ENCODE measurements around the gene NME3. TPM values are rescaled to one million over a fixed set of nuclear protein-coding genes. Genes with fewer than 3 reads are reported as not detected.

Gene NME3
- total and polyA plus RNA-seq, 12 donors: 0.95 to 1,073 (median 181) TPM

GRCh38 chr16:1817716-1818115 lies 46.4 kb upstream of the NME3 start:
- Histone ChIP-seq H3K36me3 (replicated peaks in 1 of 2) (peaks cover 0 to 85% of the 10 kb centered on the region in 2 donors), H3K27me3 (no peaks in the 10 kb centered on the region), H3K4me3 (no peak overlapping the region), H3K9me3 (replicated peaks in 1 of 3) (no peaks in the 10 kb centered on the region), H3K27ac (peak overlapping the region in 1 of 5 donors; percentile 47), H3K4me1 (replicated peaks in 1 of 2) (no peaks in the 10 kb centered on the region)
- intact Hi-C loops (cut with DNase I): no loop called here
- TF ChIP-seq POLR2A (IDR thresholded peaks at IDR 0.05): no peak
- TF ChIP-seq, protein P1, sequence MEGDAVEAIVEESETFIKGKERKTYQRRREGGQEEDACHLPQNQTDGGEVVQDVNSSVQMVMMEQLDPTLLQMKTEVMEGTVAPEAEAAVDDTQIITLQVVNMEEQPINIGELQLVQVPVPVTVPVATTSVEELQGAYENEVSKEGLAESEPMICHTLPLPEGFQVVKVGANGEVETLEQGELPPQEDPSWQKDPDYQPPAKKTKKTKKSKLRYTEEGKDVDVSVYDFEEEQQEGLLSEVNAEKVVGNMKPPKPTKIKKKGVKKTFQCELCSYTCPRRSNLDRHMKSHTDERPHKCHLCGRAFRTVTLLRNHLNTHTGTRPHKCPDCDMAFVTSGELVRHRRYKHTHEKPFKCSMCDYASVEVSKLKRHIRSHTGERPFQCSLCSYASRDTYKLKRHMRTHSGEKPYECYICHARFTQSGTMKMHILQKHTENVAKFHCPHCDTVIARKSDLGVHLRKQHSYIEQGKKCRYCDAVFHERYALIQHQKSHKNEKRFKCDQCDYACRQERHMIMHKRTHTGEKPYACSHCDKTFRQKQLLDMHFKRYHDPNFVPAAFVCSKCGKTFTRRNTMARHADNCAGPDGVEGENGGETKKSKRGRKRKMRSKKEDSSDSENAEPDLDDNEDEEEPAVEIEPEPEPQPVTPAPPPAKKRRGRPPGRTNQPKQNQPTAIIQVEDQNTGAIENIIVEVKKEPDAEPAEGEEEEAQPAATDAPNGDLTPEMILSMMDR (IDR thresholded peaks at IDR 0.05): no peak
- peak in 4 of 7 donors; percentile 16 to 31 (median 22) for DNase-seq
- WGBS, 4 donors: 72 to 87% (median 78%) methylated on average over 17 of the region's 17 CpGs

DNA sequence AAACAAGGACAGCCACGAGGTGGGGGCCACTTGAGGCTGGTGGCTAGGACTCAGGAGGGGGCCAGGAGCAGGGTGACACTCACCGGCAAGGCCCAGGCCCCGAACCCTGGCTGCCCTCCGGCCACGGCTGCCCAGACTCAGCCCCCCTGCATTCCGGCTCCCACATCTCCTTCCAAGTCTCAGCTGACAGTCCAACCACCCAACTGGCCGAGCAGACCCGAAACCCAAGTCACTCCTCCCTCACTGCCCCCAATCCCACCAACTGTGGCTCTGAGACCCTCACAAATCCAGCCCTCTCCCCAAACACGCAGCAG lies 45.9 kb upstream of the NME3 start:
- Histone ChIP-seq H3K4me1 (replicated peaks in 1 of 2) (no peaks in the 10 kb centered on the region), H3K27ac (no peak overlapping the region), H3K9me3 (replicated peaks in 1 of 3) (no peaks in the 10 kb centered on the region), H3K36me3 (replicated peaks in 1 of 2) (peaks cover 0 to 81% of the 10 kb centered on the region in 2 donors), H3K27me3 (no peaks in the 10 kb centered on the region), H3K4me3 (no peak overlapping the region)
- 91 to 97% (median 95%) methylated on average over 7 to 9 of the region's 9 CpGs for WGBS, 4 donors
- DNase-seq: no peak
- TF ChIP-seq, protein P1 (IDR thresholded peaks at IDR 0.05): no peak
- TF ChIP-seq POLR2A (IDR thresholded peaks at IDR 0.05): no peak
- intact Hi-C loops (cut with DNase I): no loop called here

- no peak for DNase-seq
- WGBS, 4 donors: 91 to 95% (median 94%) methylated on average over 16 to 40 of the region's 40 CpGs
Measured at GRCh38 chr16:1816396-1817275, 45.3 kb upstream of the NME3 start.

DNA sequence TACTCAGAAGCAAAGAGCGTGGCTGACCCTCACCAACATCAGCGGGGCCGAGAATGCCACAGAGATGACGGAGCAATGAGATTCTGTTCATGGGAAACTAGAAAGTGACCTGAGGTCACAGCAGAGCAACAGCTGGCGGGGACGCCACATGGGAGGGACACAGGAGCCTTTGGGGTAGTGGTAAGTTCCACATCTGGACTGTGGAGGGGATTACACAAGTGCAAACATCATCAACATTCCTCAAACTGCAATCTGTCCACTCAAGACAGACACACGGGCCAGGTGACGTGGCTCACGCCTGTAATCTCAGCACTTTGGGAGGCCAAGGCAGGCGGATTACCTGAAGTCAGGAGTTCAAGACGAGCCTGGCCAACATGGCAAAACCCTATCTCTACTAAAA lies 44.1 kb upstream of the NME3 start:
- TF ChIP-seq, protein P1 (IDR thresholded peaks at IDR 0.05): no peak
- no peak for TF ChIP-seq POLR2A (IDR thresholded peaks at IDR 0.05)
- H3K9me3 ChIP-seq (replicated peaks in 1 of 3): no peaks in the 10 kb centered on the region
- no peaks in the 10 kb centered on the region for H3K4me1 ChIP-seq (replicated peaks in 1 of 2)
- peaks cover 0 to 70% of the 10 kb centered on the region in 2 donors for H3K36me3 ChIP-seq (replicated peaks in 1 of 2)
- no peak overlapping the region for H3K27ac ChIP-seq
- no peak for DNase-seq
- intact Hi-C loops (cut with DNase I): no loop called here
- 88 to 95% (median 93%) methylated on average over 9 to 11 of the region's 11 CpGs for WGBS, 4 donors
- H3K4me3 ChIP-seq: no peak overlapping the region
- H3K27me3 ChIP-seq: no peaks in the 10 kb centered on the region

More at GRCh38 chr16:1816396-1817275, 45.3 kb upstream of the NME3 start:
- Histone ChIP-seq H3K4me3 (no peak overlapping the region), H3K27me3 (no peaks in the 10 kb centered on the region), H3K9me3 (replicated peaks in 1 of 3) (no peaks in the 10 kb centered on the region), H3K27ac (no peak overlapping the region), H3K4me1 (replicated peaks in 1 of 2) (no peaks in the 10 kb centered on the region), H3K36me3 (replicated peaks in 1 of 2) (peaks cover 0 to 76% of the 10 kb centered on the region in 2 donors)
- TF ChIP-seq, protein P1 (IDR thresholded peaks at IDR 0.05): no peak
- intact Hi-C loops (cut with DNase I): no loop called here
